ENCODE data around the gene STAMBPL1.

DNA sequence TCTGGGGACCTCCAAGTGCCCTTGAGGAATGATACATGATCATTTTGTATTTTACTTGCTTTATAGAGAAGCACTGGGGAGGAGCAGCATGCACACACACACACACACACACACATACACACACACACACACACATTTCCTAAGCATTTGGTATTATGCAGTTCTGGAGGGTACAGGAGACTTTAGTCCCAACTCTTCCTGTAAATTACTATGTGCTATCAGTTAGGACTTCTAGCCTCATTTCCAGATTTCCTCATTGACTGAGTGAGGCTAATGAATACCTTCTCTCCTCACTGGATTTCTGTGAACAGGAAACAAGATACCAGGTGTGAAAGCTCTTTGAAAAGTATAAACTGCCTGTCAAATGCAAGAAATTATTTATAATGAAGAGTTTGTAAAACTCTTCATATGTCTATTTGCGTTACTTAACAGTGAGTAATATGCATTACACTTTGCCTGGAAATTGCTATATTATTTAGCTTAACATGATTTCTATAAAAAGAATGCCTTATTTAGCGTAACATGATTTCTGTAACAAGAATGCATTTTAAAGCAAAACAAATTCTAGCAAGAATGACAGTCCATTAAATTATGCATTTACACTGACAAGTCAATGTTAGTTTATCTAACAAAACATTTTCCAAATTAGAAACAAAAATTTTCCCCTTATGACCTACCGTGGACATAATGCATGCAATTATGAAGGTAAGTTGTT lies 38.3 kb downstream of the STAMBPL1 start:
- no peak for TF ChIP-seq ZNF274 (IDR thresholded peaks at IDR 0.05; ENCODE audit: low read depth, low read length)
- TF ChIP-seq SUZ12 (IDR thresholded peaks at IDR 0.05; ENCODE audit: extremely low read depth, insufficient read depth, insufficient read length), result no peak

All from NT2/D1 (cell line).